Progenitor cell of endocrine pancreas (in vitro differentiated cells): Measurements from ENCODE around the gene RBM22. TPM values are rescaled to one million over a fixed set of nuclear protein-coding genes. Genes with fewer than 3 reads are reported as not detected.

Experiments
- DNase-seq: peaks from one replicate; pipeline ENCODE4 v3.0.0; 2021; ENCODE audit warnings: low spot score; ENCODE audit not compliant: unreplicated experiment
- H3K27ac Mint-ChIP-seq: 2 replicates; pipeline ENCODE4 v1.8.0; 2021; ENCODE audit warnings: mild to moderate bottlenecking, moderate library complexity, mixed read lengths
- H3K27me3 Mint-ChIP-seq: 2 replicates; pipeline ENCODE4 v1.8.0; 2021; ENCODE audit warnings: mixed read lengths
- H3K36me3 Mint-ChIP-seq: 2 replicates; pipeline ENCODE4 v1.8.0; 2022; ENCODE audit warnings: mixed read lengths; ENCODE audit not compliant: insufficient read depth
- H3K4me1 Mint-ChIP-seq: 2 replicates; pipeline ENCODE4 v1.8.0; 2021; ENCODE audit warnings: low read depth, mixed read lengths
- H3K4me3 Mint-ChIP-seq: 2 replicates; pipeline ENCODE4 v1.8.0; 2021; ENCODE audit warnings: low read depth, mild to moderate bottlenecking, moderate library complexity, mixed read lengths
- H3K9me3 Mint-ChIP-seq: 2 replicates; pipeline ENCODE4 v1.8.0; 2021; ENCODE audit warnings: low read depth, mixed read lengths
- total RNA-seq: library from RNA; stranded (reverse); gene quantifications from 2 replicates; pipeline ENCODE4 v1.2.1, GENCODE V29; 2021
- TF ChIP-seq, protein P1 (sequence below): fragments of 200-600 bp; sonication (generic); IDR thresholded peaks from one replicate; pipeline ENCODE4 v1.5.0; 2021; ENCODE audit warnings: antibody characterized with exemption, mild to moderate bottlenecking; ENCODE audit not compliant: unreplicated experiment

RBM22 gene
- total RNA-seq, 1 donor from 2014 or later = 59.1 TPM

DNA sequence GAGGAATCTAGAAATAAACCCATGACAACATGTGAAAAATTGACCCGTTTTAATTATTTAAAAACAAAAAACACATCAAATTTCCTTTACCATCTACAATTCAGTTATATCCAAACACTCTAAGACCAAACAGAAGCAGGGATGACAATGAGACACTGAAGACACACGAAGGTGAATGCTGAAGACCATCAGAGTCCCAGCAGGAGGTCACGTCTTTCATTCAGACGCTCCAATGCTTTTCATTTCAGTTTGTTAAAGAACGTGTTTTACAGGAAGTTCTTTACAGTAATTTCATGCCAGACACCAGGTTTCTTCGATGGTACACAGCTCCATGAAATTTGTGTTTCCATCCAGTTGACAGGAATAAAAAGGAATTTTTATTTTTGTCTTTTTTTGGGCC, 10.1 kb downstream of the RBM22 start:
- no peaks in the 10 kb centered on the region for H3K4me1 Mint-ChIP-seq
- no peak for DNase-seq
- H3K36me3 Mint-ChIP-seq = peaks cover 18% of the 10 kb centered on the region
- no peak overlapping the region for H3K27ac Mint-ChIP-seq
- TF ChIP-seq, protein P1, sequence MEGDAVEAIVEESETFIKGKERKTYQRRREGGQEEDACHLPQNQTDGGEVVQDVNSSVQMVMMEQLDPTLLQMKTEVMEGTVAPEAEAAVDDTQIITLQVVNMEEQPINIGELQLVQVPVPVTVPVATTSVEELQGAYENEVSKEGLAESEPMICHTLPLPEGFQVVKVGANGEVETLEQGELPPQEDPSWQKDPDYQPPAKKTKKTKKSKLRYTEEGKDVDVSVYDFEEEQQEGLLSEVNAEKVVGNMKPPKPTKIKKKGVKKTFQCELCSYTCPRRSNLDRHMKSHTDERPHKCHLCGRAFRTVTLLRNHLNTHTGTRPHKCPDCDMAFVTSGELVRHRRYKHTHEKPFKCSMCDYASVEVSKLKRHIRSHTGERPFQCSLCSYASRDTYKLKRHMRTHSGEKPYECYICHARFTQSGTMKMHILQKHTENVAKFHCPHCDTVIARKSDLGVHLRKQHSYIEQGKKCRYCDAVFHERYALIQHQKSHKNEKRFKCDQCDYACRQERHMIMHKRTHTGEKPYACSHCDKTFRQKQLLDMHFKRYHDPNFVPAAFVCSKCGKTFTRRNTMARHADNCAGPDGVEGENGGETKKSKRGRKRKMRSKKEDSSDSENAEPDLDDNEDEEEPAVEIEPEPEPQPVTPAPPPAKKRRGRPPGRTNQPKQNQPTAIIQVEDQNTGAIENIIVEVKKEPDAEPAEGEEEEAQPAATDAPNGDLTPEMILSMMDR = no peak
- no peak overlapping the region for H3K4me3 Mint-ChIP-seq
- no peaks in the 10 kb centered on the region for H3K27me3 Mint-ChIP-seq
- H3K9me3 Mint-ChIP-seq = no peaks in the 10 kb centered on the region

DNA sequence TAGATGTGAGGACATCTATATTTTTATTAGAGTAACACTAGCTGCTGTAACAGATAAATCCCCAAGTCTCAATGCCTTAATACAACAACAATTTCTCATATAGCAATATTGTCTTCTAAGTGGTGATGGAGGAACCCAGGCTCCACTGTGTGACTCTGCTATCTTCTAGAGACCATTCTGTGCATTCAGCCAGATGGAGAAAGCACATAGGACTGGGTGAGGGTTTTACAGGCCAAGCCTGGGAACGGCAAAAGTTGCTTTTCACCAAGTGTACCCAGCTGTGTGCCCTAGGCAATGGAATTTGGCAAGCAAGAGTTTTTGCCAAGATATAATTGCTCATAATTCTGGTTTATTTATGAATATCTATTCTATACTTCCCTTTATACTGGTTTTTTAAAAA, 11.7 kb downstream of the RBM22 start:
- no peaks in the 10 kb centered on the region for H3K4me1 Mint-ChIP-seq
- H3K9me3 Mint-ChIP-seq = no peaks in the 10 kb centered on the region
- no peak for DNase-seq
- no peak overlapping the region for H3K4me3 Mint-ChIP-seq
- peaks cover 14% of the 10 kb centered on the region for H3K36me3 Mint-ChIP-seq
- TF ChIP-seq, protein P1 = no peak
- H3K27ac Mint-ChIP-seq = no peak overlapping the region
- H3K27me3 Mint-ChIP-seq = no peaks in the 10 kb centered on the region

DNA sequence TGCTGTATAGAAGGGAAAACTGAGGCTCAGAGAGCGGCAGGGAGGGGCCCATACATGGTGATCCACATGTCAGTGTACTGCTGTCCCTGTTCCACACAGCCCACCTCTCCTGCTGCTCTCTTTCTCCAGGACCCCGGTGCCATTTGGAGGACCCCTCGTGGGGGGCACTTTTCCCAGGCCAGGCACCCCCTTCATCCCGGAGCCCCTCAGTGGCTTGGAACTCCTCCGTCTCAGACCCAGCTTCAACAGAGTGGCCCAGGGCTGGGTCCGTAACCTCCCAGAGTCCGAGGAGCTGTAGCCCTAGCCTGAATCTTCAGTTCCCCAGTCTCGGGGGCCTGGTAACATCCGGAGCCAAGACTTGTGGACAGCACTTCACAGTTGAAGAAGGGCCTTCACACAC, 24.3 kb downstream of the RBM22 start:
- no peaks in the 10 kb centered on the region for H3K36me3 Mint-ChIP-seq
- DNase-seq = no peak
- no peaks in the 10 kb centered on the region for H3K4me1 Mint-ChIP-seq
- no peak overlapping the region for H3K27ac Mint-ChIP-seq
- peaks cover 6% of the 10 kb centered on the region for H3K27me3 Mint-ChIP-seq
- no peak overlapping the region for H3K4me3 Mint-ChIP-seq
- TF ChIP-seq, protein P1 = no peak
- no peaks in the 10 kb centered on the region for H3K9me3 Mint-ChIP-seq

DNA sequence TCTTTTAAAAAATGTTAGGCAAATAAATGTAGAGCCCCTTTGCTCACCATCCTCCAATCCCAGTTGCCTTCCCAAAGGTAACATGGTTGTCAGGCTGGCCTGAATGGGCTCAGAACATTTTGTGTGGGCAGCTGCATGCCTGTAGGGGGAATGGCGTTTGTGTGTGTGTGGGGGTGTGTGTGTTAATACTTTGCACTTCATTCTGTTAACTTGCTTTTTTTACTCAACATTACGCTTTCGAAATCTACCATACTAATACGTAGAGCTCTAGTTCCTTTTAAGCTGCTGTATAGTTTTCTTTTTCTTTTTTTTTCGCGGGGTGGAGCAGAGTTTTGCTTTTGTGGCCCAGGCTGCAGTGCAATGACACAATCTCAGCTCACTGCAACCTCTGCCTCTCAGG, 25.8 kb downstream of the RBM22 start:
- no peak overlapping the region for H3K4me3 Mint-ChIP-seq
- no peaks in the 10 kb centered on the region for H3K9me3 Mint-ChIP-seq
- peaks cover 21% of the 10 kb centered on the region for H3K27me3 Mint-ChIP-seq
- no peak overlapping the region for H3K27ac Mint-ChIP-seq
- no peaks in the 10 kb centered on the region for H3K36me3 Mint-ChIP-seq
- H3K4me1 Mint-ChIP-seq = no peaks in the 10 kb centered on the region
- DNase-seq = no peak
- TF ChIP-seq, protein P1 = no peak

DNA sequence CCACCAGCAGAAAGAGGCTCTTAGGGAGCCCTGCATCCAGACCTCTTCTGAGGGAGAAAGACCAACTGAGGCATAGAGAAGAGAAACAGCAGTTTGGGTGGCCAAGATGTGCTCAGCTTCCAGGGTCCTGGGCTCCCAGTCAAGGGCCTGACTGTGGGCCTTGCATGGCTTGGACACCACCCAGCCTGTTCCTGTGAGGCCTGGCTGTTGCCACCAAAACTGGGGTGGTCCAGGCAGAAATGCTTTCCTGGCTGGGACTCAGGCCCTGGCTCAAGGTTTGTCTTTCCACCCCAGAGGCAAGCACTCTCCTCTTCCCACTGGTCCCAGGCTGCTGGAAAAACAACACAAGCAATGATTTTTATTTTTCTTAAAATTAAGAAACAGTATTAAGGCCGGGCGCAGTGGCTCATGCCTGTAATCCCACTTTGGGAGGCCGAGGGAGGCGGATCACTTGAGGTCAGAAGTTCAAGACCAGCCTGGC, 26.5 kb downstream of the RBM22 start:
- no peak for DNase-seq
- Mint-ChIP-seq H3K27ac (no peak overlapping the region), H3K36me3 (no peaks in the 10 kb centered on the region), H3K4me3 (no peak overlapping the region), H3K4me1 (no peaks in the 10 kb centered on the region), H3K27me3 (peaks cover 23% of the 10 kb centered on the region), H3K9me3 (no peaks in the 10 kb centered on the region)
- TF ChIP-seq, protein P1 = no peak
